ENCODE results near the gene ZSCAN29.

The ZSCAN29 gene

DNA sequence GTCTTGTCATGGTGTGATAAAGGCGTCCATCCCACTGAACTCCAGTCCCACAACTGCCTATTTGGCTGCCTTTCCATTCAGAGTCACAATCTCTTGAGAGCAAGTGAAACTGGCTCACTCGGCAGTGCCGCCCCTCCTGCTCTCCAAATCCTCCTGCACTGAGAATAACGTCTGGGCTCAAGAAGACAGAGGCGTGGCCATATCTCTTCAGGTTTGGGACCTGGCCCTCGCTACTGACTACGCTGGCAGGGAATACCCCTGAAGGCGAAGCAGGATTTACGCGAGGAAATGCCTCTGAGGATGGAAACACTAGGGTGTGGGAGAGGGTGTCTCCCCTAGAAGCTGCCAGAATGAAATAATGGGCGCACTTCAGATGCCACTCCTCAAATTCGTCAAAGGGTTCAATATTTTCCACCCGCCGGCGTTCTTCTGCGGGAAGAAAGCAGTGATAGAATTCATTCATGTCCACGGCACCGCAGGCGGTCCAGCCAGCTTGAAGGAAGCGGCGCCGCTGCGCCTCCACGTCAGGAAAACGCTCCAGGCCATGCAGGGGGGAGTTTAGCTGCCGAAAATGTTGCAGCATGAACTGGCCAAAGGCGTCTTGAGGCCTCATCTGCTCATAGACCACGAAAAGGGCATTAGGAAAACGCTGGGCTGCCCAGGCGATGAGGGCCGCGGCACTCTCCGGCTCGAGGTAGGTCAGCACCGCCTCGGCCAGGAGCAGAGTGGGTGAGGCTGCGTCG, 41.5 kb downstream of the ZSCAN29 start:
- TF ChIP-seq, protein P1, sequence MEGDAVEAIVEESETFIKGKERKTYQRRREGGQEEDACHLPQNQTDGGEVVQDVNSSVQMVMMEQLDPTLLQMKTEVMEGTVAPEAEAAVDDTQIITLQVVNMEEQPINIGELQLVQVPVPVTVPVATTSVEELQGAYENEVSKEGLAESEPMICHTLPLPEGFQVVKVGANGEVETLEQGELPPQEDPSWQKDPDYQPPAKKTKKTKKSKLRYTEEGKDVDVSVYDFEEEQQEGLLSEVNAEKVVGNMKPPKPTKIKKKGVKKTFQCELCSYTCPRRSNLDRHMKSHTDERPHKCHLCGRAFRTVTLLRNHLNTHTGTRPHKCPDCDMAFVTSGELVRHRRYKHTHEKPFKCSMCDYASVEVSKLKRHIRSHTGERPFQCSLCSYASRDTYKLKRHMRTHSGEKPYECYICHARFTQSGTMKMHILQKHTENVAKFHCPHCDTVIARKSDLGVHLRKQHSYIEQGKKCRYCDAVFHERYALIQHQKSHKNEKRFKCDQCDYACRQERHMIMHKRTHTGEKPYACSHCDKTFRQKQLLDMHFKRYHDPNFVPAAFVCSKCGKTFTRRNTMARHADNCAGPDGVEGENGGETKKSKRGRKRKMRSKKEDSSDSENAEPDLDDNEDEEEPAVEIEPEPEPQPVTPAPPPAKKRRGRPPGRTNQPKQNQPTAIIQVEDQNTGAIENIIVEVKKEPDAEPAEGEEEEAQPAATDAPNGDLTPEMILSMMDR (IDR thresholded peaks at IDR 0.05; ENCODE audit: control extremely low read depth, extremely low read depth, low read depth, missing control alignments) = no peak
- ChIA-PET CTCF (interaction anchor here (0.9 to 1.3 kb wide), 4 partner anchors 26 to 104 kb away, joined by 3 to 4 read pairs (median 4); no protein-coding TSS in a partner anchor), POLR2A (no interaction called here)
- DNase-seq (ENCODE audit: extremely low spot score) = no peak

DNA sequence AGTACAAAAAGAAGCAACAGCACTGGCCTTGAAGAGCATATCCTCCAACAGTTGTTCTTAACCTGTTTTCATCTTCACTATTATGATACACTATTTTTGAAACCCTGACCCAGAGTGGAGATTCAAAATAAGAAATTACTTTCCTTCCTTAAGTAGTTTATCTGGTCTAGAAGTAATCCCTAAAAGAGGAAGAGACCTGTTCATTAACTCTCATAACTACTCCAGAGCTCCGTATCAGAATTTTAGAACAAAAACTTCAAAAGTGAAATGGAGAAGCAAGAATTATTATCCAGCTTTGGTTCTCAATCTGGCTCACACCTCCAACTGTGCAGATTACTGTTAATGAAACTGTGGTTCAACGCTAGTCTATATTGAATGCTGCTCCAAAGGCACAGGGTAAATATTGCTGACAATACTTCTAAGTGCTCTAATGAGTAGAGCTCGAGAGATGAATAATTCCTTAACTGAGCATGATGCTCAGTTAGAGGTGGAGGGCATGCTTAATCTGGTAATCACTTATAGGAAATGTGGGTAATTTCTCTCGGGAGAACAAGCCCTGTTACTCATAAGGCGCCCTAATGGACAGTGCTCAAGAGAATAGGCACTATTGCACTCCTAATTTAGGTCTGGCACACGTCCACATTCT, 45.7 kb downstream of the ZSCAN29 start:
- CTCF ChIA-PET = interaction anchor here (0.7 to 2.0 kb wide), 4 partner anchors 13 to 100 kb away, joined by 3 to 7 read pairs (median 4); no protein-coding TSS in a partner anchor

DNA sequence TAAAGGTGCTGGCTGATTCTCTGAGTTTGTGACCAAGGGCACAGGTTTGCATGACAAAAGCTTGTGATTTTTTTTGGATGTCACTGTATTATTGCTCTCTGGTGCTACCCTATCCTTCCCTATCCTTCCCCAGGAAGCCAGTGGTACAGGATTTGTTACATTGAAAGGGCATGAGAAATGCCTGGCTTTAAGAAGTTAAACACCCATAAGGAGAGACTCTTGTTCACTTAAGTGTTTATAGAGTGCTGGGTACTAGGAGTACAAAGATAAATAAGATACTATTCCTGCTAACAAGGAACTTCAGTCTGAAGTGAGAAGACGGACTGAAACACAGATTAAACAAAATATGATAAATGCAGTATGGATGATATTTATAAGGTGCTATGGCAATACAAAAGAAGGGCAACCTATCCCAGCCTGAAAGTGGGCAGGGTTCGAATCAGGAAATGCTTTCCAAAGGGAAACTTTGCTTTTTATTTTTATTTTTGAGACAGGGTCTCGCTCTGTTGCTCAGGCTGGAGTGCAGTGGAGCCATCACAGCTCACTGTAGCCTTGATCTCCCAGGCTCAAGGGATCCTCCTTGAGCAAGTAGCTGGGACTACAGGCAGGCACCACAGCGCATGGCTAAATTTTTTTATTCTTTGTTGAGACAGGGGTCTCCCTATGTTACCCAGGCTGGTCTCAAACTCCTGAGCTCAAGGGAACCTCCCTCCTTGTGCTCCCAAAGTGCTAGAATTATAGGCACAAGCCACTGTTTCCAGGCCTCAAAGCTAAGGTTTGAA, 51.7 kb downstream of the ZSCAN29 start:
- ChIA-PET CTCF (interaction anchor here (1.0 to 3.0 kb wide), 3 partner anchors 34 to 94 kb away, joined by 3 to 9 read pairs (median 6); no protein-coding TSS in a partner anchor), POLR2A (no interaction called here)
- DNase-seq (ENCODE audit: extremely low spot score) = no peak
- TF ChIP-seq, protein P1 (IDR thresholded peaks at IDR 0.05; ENCODE audit: control extremely low read depth, extremely low read depth, low read depth, missing control alignments) = no peak

More for the DNA sequence above, 45.7 kb downstream of the ZSCAN29 start:
- TF ChIP-seq, protein P1 (IDR thresholded peaks at IDR 0.05; ENCODE audit: control extremely low read depth, extremely low read depth, low read depth, missing control alignments) = no peak
- POLR2A ChIA-PET = no interaction called here
- DNase-seq (ENCODE audit: extremely low spot score) = no peak

DNA sequence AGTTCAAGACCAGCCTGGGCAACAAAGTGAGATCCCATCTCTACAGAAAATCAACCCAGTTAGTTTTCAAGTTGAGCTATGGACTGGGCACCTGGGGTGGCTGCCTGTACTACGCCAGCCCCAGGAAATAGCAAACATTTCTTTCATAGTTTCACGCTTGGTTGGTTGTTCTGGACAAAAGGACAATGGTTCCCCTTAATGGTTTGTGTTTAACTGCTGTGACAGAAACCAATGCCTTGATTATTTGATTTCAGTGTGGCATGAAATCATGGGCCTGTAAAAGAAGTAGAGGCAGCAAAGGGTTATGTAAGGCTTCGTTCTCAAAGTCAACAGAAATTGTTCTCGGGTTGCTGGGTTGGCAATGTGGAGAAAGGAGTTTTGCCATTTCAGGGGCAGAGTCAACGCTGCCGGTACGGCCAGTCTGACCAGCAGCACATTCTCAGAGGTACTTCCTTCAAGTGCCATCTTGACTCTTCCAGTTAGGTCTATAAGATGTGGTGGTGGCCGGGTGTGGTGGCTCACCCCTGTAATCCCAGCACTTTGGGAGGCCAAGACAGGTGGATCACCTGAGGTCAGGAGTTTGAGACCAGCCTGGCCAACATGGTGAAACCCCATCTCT, 53.2 kb downstream of the ZSCAN29 start:
- DNase-seq (ENCODE audit: extremely low spot score) = no peak
- TF ChIP-seq, protein P1 (IDR thresholded peaks at IDR 0.05; ENCODE audit: control extremely low read depth, extremely low read depth, low read depth, missing control alignments) = no peak
- ChIA-PET POLR2A (no interaction called here), CTCF (interaction anchor here (1.0 to 3.0 kb wide), 4 partner anchors 30 to 59 kb away, joined by 3 to 9 read pairs (median 4); no protein-coding TSS in a partner anchor)

DNA sequence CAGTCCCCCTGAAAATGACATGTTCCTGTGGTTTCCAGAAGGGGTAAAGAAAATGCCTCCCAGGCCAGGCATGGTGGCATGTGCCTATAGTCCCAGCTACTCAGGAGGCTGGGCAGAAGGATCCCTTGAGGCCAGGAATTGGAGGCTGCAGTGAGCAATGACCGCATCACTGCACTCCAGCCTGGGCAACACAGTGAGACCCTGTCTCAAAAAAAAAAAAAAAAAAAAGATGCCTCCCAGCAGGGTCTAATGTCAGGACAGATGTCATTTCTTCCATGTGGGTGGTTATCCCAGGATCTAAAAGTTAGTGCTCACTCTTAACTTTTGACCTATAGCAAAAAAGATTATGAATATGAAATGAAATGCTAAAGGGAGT, 53.9 kb downstream of the ZSCAN29 start:
- no peak for DNase-seq (ENCODE audit: extremely low spot score)
- POLR2A ChIA-PET = no interaction called here
- TF ChIP-seq, protein P1 (IDR thresholded peaks at IDR 0.05; ENCODE audit: control extremely low read depth, extremely low read depth, low read depth, missing control alignments) = no peak
- CTCF ChIA-PET = interaction anchor here (1.2 to 3.0 kb wide), 4 partner anchors 30 to 91 kb away, joined by 3 to 9 read pairs (median 4); no protein-coding TSS in a partner anchor

Measured in GM10248 (cell line).